AG10803 (cell line): Measurements from ENCODE around the gene FAM8A1.

ENCODE experiments used
- DNase-seq: peaks from one replicate; pipeline ENCODE4 v3.0.0; 2010; ENCODE audit warnings: low read depth
- H3K4me3 ChIP-seq: 2 replicates; pipeline ENCODE4 v1.5.1; 2011; ENCODE audit warnings: mild to moderate bottlenecking, low read length, control low read depth
- TF ChIP-seq, protein P1 (sequence below): conservative IDR thresholded peaks from 2 replicates; pipeline ENCODE4 v1.5.1; 2011; ENCODE audit warnings: mild to moderate bottlenecking, low read length, control low read depth, inconsistent platforms

FAM8A1 gene

DNA sequence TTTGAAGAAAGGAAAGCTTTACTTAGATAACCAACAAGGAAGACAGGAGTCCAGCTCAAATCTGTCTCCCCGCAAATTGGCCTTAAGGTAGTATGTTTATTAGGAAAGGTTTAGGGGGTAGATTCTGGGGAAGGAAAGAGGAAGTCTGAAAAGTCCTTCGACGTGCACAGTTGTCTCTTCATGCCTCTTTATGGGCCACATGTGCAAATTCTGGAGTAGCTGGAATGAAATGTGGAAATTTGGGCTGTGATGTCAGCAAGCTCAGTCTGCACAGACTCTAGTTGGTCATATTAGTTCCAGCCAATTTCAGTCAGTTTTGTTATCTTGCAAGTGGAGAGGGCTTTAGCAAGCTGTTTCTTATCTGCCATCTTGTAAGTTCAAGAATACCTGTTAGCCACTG, 56.5 kb downstream of the FAM8A1 start:
- H3K4me3 ChIP-seq: no peak overlapping the region
- peak; percentile 40 for DNase-seq
- TF ChIP-seq, protein P1, sequence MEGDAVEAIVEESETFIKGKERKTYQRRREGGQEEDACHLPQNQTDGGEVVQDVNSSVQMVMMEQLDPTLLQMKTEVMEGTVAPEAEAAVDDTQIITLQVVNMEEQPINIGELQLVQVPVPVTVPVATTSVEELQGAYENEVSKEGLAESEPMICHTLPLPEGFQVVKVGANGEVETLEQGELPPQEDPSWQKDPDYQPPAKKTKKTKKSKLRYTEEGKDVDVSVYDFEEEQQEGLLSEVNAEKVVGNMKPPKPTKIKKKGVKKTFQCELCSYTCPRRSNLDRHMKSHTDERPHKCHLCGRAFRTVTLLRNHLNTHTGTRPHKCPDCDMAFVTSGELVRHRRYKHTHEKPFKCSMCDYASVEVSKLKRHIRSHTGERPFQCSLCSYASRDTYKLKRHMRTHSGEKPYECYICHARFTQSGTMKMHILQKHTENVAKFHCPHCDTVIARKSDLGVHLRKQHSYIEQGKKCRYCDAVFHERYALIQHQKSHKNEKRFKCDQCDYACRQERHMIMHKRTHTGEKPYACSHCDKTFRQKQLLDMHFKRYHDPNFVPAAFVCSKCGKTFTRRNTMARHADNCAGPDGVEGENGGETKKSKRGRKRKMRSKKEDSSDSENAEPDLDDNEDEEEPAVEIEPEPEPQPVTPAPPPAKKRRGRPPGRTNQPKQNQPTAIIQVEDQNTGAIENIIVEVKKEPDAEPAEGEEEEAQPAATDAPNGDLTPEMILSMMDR: no peak
